ENCODE data around the gene CENPF.
"Not testable (repeated sequence)": the region's sequence is repeated elsewhere in the genome, so short reads cannot be mapped to it uniquely, and the experiment has no call there.

The CENPF gene, protein sequence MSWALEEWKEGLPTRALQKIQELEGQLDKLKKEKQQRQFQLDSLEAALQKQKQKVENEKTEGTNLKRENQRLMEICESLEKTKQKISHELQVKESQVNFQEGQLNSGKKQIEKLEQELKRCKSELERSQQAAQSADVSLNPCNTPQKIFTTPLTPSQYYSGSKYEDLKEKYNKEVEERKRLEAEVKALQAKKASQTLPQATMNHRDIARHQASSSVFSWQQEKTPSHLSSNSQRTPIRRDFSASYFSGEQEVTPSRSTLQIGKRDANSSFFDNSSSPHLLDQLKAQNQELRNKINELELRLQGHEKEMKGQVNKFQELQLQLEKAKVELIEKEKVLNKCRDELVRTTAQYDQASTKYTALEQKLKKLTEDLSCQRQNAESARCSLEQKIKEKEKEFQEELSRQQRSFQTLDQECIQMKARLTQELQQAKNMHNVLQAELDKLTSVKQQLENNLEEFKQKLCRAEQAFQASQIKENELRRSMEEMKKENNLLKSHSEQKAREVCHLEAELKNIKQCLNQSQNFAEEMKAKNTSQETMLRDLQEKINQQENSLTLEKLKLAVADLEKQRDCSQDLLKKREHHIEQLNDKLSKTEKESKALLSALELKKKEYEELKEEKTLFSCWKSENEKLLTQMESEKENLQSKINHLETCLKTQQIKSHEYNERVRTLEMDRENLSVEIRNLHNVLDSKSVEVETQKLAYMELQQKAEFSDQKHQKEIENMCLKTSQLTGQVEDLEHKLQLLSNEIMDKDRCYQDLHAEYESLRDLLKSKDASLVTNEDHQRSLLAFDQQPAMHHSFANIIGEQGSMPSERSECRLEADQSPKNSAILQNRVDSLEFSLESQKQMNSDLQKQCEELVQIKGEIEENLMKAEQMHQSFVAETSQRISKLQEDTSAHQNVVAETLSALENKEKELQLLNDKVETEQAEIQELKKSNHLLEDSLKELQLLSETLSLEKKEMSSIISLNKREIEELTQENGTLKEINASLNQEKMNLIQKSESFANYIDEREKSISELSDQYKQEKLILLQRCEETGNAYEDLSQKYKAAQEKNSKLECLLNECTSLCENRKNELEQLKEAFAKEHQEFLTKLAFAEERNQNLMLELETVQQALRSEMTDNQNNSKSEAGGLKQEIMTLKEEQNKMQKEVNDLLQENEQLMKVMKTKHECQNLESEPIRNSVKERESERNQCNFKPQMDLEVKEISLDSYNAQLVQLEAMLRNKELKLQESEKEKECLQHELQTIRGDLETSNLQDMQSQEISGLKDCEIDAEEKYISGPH (N-terminal part only)

DNA sequence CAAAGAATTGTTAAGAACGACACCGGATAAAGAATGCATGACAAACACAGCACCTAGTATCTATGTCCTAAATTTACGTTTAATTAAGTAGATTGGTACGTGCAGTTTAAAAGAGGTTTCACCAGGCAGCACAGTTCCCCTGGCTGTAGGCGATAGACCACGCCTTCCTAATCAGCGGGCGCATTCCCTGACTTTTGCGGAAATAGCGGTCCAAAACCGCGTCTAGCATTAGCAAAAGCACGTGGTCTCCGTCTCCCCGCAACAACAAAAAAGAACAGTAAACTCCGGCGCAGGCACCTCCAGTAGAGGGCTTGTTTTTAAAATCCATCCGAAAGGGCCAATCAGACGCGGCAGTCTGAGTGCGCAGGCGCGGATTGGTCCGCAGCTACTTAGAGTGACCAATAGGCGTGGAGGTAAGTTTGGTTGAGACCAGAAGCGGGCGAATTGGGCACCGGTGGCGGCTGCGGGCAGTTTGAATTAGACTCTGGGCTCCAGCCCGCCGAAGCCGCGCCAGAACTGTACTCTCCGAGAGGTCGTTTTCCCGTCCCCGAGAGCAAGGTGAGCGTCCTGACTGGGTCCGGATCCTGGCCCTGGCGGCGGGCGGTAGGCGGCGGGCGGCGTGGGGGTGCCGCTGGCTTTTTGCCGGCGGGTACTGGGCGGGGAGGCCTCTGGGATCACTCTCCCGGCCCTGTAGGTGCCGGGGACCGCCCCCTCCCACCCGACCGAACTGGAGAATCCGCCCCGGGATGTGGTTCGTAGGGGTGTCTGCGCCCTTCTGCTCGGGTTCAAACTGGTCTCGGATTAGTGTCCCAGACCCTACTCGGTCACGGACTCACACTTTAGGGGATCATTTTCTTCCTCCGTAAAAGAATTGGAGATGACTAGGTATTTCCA, at the start of gene CENPF:
CENPF (plus strand) TSS at position 432 of the 894 bp plus-strand sequence. CDS start 10,560 bp downstream, outside the sequence.
- peak; percentile 81 to 91 for DNase-seq (ENCODE audit: extremely low read depth in 1 of 2, low read depth in 1 of 2)

DNA sequence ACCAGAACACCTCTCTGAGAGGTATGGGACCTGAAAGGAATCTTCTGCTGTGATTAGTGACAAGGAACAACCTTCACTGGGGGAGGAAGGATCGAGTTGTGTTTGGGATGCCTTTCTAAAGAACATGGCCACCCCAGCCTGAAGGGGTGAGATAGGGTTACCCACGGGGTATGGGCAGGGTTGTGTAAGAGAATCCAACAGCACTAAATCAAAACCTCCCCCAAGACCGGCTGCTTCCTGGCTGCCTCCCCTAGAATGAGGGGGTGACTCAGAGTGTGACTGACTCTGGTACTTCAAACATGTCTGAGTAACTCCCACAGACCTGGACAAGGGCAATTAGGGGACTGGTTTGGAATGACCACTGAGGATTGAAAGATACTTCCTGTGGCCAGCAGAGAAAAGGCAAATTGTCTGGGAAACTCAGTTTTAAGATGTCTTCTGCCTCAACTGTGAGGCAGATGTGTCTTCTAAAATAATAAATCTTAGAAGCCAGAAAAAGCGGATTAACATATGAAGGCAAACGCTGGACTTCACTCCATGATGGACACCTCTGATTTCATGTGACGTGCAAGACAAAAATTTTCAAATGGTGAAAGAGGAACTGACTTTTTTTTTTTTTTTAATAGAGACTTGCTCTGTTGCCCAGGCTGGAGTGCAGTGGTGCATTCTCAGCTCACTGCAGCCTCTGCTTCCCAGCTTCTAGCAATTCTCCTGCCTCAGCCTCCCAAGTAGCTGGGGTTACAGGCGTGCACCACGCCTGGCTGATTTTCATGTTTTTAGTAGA, 44.9 kb upstream of the CENPF start:
- no peak for DNase-seq (ENCODE audit: extremely low read depth in 1 of 2, low read depth in 1 of 2)

DNA sequence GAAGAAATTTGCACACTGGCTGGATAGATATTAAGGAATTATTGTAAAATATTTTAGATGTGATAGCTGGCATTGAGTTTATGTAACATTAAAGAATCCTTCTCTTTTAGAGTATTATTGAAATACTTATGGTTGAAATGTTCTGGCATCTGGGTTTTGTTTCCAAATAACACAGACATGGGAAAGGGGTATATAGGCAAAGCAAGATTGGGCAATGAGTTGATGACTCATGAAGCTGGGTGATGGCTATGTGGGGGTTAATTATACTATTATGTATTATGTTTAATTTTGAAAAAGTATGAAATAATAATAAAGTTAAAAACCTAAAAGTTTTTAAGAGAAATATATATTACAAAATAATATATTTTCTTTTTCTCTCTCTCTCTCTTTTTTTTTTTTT, 39.1 kb upstream of the CENPF start:
- DNase-seq (ENCODE audit: extremely low read depth in 1 of 2, low read depth in 1 of 2) = no peak

DNA sequence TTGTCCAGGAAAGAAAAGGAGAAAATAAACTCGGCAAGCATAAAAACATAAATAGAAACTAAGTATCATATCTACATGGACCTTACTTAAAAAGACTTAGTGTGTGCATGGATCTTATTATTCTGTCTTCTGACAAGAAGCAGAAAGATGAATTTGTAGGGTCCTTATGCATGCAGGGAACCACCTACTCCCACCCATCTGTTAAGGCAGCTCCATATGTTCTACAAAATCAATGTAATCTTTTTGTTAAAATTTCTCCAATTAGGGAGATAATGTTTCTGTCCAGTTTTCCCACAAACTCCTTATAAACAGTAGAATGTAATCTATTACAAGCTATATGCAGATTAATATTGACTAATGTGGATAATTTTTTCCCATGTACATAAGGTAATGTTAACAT, 37.7 kb upstream of the CENPF start:
- no peak for DNase-seq (ENCODE audit: extremely low read depth in 1 of 2, low read depth in 1 of 2)

DNA sequence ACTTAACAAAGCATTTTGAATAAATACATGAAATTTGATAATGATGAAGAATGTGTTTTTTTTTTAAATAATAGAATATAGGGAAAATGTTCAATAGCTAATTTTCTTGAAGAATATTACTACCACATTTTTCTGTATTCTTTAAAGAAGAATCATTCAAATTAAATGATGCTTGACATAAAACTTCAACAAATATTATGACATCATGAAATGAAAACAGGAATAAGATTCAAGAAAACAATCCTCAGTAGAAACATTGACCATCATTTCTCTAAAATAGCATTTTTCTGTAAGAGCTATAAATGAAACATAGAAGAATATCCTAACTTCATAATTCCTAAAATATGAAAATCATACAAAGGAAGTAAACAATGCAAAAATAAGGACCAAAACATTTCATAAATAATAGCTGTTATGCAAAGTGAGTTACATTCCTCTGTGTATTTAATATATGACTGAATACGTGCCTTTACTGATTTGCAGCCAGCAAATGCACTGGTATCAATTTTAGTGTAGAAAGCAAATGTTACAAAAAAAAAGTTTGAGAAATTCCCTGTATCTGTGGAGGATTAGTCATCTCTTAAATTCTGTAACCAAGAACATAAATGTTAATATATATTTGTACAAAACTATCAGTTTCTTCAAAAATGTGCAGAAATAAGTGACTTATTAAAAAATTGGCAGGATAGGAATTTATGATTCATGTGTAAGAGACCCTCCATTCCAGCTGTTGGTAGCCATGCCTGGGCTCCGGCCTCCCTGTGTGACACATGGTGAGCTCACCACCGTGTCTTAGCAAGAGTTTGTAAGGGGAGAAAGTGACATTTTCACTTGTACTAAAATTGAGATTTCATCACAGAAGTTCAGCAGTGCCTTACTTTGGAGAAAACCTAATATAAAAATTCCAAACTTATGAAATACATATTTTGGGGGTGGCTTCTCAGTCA, 36.6 kb upstream of the CENPF start:
- DNase-seq (ENCODE audit: extremely low read depth in 1 of 2, low read depth in 1 of 2) = no peak

DNA sequence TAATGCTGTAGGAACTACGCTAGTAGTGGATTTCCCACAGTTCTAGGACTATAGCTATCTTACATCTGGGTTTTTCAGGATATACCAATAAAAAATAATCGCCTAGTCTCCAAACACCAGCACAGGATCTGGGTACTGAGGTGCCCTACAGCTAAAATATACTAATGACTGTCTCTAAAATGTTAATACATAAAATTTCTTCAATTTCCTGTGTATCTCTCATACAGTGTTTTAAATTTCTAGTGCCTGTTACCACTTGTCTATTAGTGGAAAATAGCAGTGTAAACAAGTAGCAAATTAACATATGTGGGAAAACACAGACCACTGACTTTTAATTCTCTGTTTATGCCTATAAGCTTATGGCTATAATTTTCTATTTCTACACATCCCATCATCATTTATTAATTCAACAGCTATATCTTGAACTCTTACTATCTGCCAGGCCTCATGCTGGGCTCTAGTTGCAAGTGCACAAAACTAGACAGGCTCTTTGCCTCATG, 35.5 kb upstream of the CENPF start:
- no peak for DNase-seq (ENCODE audit: extremely low read depth in 1 of 2, low read depth in 1 of 2)

DNA sequence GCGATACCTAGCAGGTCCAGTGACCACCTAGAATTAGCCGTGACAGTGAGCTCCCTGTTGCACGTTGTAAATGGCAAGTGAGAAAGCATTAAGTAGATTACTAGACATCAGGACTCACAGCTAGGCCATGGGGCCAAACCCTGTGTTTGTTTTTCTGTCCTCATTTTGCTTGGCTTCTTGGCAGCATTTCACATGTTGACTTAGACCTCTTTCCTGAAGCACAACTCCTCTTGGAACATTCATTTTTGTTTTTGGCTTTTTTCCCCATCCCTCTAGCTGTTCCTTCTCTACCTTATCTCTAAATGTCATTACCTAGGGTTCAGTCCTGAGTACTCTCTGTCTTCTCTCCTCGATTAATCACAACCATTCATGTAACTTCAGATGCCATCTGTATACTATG, 34.7 kb upstream of the CENPF start:
- no peak for DNase-seq (ENCODE audit: extremely low read depth in 1 of 2, low read depth in 1 of 2)

DNA sequence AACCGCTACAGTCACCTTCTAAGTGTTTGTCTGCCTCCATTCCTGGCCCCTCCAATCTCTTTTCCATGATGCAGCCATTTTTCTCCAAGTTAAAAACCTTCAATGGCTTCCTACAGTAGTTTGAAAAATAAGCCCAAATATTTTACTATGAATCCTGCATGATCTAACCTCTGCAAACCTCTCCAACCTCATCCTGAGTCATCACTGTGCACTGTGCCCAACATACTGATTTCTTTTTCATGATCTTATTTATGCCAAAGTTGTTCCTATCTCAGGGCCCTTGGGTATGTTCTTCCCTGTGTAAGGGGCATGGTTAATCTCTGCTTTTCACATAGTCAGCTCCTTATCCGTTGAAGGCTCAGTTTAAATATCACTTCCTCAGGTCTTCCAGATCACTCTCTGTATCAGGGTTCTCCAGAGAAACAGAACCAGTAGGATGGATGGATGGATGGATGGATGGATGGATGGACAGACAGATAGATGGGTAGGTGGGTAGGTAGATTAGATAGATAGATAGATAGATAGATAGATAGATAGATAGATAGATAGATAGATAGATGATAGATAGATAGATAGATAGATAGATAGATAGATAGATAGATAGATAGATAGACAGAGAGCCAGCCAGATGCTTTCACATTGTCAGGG, 33.5 kb upstream of the CENPF start:
- DNase-seq (ENCODE audit: extremely low read depth in 1 of 2, low read depth in 1 of 2) = no peak

DNA sequence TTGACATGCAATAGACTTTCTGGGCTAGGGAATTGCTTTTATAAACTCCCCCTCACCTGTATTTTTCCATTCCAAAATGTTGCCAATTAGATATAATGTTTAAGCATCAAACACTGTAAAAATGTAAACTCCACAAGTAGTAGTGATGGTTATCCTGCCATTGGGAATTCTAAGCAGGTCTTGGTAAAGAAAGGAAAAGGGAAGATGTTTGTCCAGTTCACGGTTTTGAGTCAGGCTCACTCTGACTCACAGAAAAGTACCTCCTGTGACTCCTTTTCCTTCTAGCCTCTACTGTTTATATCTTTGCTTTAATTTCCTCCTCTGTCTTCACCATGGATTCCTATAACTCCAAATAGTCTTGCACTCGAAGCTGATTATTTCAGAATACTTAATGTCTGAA, 32.6 kb upstream of the CENPF start:
- no peak for DNase-seq (ENCODE audit: extremely low read depth in 1 of 2, low read depth in 1 of 2)

DNA sequence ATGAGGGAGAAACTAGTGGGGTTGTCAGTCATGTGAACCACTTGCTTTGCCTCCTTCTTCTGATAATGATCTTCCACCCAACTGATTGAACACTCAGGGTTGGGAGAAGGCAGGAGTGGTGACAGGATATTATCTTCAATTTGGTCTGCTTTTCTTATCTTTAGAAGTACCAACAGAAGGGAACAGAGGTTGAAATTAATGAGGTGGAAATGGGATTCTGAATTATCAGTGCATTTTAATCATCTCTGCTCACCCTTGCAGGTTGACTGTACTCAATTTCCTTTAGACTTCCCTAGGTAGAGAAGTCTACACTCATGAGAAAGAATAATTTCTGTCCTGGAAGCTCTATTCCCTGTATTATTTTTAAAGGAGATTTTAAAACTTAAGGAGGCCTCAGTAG, 31.7 kb upstream of the CENPF start:
- DNase-seq (ENCODE audit: extremely low read depth in 1 of 2, low read depth in 1 of 2) = no peak

DNA sequence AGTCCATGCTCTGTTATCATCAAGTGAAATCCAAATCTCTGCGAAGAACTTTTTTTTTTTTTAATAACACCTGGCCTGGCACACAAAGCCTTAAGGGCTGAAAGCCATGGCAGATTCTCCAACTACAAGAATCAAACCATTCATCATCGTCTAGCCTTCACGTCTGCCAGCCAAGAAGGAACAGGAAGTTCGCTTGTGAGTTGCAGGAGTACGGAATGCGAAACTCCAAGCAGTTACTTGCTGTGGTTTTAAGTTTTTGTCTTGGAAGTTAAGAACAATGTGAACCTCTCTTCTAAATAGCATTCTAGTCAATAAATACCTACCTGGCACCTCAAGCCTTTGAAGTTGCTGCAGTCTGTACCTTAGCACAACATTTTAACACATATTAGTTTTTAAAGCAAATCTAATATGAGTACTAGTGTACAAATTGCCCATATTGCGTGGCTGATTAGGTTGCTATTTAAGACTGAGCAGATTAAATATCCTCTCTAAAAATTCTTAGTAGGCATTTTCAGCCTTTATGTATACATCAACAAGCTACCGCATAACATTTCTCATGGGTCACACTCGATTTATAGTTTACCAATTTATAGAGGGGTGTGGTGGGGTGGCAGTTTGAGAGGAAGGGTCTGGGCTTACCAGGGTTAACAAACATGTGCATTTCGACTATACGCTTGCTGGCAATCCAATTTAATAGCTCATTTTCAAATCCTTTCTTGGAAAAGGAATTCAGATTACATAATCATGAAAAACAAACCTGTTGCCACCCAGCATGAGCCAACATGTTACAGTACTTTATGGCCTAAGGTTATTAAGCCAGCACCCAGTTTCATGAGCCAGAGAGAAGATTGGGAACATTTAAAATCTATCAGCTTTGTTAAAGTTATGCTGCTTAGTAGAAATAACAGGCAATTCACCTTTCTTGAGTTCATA, 29.3 kb upstream of the CENPF start:
- DNase-seq (ENCODE audit: extremely low read depth in 1 of 2, low read depth in 1 of 2) = no peak

DNA sequence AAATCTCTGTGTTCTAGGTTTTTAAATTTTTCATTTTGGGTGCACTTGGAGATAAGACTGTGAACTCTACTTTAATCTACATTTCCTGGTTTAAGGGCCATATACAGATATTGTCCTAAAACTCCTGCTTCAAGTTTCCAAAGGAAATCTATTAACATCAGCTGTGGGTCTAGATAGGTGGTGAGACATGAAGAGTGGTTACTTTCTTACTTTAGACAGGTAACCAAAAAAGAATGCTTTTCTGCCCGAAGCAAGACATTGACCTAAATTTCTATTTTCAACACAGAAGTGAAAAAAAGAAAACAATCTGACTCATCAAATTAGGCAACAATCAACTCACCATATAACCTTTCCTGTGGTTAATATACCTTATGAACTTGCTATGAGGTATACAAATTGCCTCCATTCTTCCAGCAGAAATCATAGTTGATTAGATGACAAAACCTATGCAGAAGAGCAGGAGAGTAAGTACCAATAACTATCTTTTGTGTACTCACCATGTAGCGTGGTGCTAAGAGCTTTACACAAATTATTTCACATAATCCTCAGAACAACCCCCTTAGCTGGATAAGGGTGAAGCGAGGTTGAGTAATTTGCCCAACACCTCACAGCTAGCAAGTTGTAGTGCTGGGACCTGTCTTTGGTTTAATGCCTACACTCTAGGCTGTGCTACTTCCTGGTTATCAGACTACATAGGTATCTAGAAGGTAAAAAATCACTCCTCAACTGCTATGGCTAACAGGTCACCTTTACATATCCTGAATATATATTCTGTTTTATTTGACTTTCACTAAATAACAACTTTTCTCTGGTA, 28.2 kb upstream of the CENPF start:
- DNase-seq (ENCODE audit: extremely low read depth in 1 of 2, low read depth in 1 of 2) = no peak

DNA sequence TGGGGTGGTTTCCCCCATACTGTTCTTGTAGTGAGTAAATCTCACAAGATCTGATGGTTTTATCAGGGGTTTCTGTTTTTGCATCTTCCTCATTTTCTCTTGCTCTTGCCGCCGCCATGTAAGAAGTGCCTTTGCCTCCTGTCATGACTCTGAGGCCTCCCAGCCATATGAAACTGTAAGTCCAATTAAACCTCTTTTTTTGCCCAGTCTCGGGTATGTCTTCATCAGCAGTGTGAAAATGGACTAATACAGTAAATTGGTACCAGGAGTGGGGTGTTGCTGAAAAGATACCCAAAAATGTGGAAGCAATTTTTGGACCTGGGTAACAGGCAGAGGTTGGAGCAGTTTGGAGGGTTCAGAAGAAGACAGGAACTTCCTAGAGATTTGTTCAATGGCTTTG, 26.9 kb upstream of the CENPF start:
- not testable (repeated sequence) for DNase-seq (ENCODE audit: extremely low read depth in 1 of 2, low read depth in 1 of 2)

DNA sequence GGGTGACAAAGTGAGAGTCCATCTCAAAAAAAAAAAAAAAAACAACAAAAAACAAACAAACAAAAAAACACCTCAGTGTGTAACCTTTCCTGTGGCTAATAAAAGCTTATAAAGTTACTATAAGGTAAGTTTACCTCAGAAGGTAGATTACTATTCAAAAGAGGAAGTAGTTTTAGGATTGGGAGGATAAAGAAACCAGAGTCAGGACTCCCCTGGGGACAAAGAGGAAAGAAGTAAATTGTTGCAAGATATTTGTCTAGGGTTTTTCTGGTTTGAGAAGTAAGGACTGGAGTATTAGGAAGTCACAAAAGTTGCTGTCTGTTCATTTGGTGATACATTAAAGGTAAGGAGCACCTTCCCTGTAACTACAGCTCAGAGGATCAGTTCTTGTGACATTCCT, 23.8 kb upstream of the CENPF start:
- DNase-seq (ENCODE audit: extremely low read depth in 1 of 2, low read depth in 1 of 2) = no peak

DNA sequence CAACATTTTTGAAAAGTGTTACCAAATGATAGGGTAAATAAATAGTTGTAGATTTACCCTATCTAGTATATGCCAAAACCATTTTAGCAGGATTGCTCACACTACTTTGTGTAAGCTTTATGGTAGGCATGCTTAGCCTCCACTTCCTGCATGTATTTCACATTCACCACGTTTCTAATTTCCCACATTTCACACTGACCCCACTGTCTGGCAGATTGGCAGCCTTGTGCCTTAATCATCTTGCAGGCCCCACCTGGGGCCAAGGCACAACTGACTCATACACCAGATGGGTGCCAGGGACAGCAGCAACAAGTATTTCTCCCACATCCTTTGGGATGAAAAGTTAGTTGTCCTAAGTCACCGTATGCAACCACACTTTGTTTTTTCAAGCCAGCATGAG, 21.2 kb upstream of the CENPF start:
- no peak for DNase-seq (ENCODE audit: extremely low read depth in 1 of 2, low read depth in 1 of 2)

Measured in stimulated activated CD8-positive, alpha-beta memory T cell treated with anti-CD3 and anti-CD28 coated beads, Interleukin-7, amount 100 ng/mL, for 48 hours (primary cell).